HepG2 (cell line): ENCODE measurements around the gene CLDN15. TPM values are rescaled to one million over a fixed set of nuclear protein-coding genes. Genes with fewer than 3 reads are reported as not detected.
A peak's percentile ranks its signal among the peaks of the same experiment; 100 is the strongest.

Experiments used
- ASH2L ChIP-seq: fragments of 300-600, 200-600 bp; sonication (generic); IDR thresholded peaks from 2 replicates; pipeline ENCODE4 v1.7.0; 2017; ENCODE audit warnings: low read depth, mild to moderate bottlenecking, moderate library complexity, mixed read lengths, low read length; ENCODE audit not compliant: insufficient read length
- FOSL2 ChIP-seq: sonication (generic); formaldehyde crosslinking; IDR thresholded peaks from 2 replicates; pipeline ENCODE4 v1.4.0; 2020; ENCODE audit warnings: missing genetic modification reagents
- HOXA5 ChIP-seq: sonication (generic); formaldehyde crosslinking; IDR thresholded peaks from 2 replicates; pipeline ENCODE4 v1.4.0; 2020; ENCODE audit warnings: missing genetic modification reagents
- JUND ChIP-seq: sonication (generic); formaldehyde crosslinking; IDR thresholded peaks from 2 replicates; pipeline ENCODE4 v1.8.0; 2022; ENCODE audit warnings: mild to moderate bottlenecking, missing genetic modification reagents
- LCORL ChIP-seq, 2 experiments: fragments of 450-650 bp in 1 of 2; sonication (generic) in 1 of 2; formaldehyde crosslinking in 1 of 2; IDR thresholded peaks; 2 replicates each; pipeline versions ENCODE4 v1.5.0 to v1.6.1; 2017 to 2020; ENCODE audit warnings: antibody characterized with exemption in 1 of 2, missing genetic modification reagents in 1 of 2
- NFE2L1 ChIP-seq: sonication (generic); formaldehyde crosslinking; IDR thresholded peaks from 2 replicates; pipeline ENCODE4 v1.4.0; 2020; ENCODE audit warnings: missing genetic modification reagents, mild to moderate bottlenecking, borderline replicate concordance
- PHF5A ChIP-seq: IDR thresholded peaks from one replicate; pipeline ENCODE4 v1.6.1; 2018; ENCODE audit warnings: low read depth, missing genetic modification reagents; ENCODE audit not compliant: unreplicated experiment
- PRDM4 ChIP-seq: sonication (generic); formaldehyde crosslinking; IDR thresholded peaks from 2 replicates; pipeline ENCODE4 v1.9.0; 2021; ENCODE audit warnings: missing genetic modification reagents, borderline replicate concordance
- XRCC5 ChIP-seq: fragments of 200-400 bp; formaldehyde crosslinking; optimal IDR thresholded peaks from 2 replicates; pipeline ENCODE3; 2017; ENCODE audit warnings: mild to moderate bottlenecking, low read length
- YY1 ChIP-seq: IDR thresholded peaks from 2 replicates; pipeline ENCODE4 v1.6.1; 2011; ENCODE audit warnings: low read length, low read depth, moderate library complexity, mild to moderate bottlenecking; ENCODE audit not compliant: insufficient read depth, insufficient replicate concordance
- polyA plus RNA-seq, 8 experiments: library from polyadenylated mRNA; depleted of rRNA in 3 of 8; stranded (reverse) in 7 of 8; unstranded in 1 of 8; fragments of >200 nt; fragmentation: Illumina TruSeq in 4 of 8; extraction: Trizol in 4 of 8; gene quantifications; 2 replicates each; pipeline versions ENCODE4 v1.2.1 to v1.2.3, GENCODE V29; 2011 to 2016; ENCODE audit warnings: low read depth in 4 of 8, missing spikeins in 1 of 8, mixed read lengths in 1 of 8; ENCODE audit not compliant: insufficient read depth in 1 of 8
- total RNA-seq, 5 experiments: library from RNA; depleted of rRNA; stranded (reverse); fragments of >200 nt; fragmentation: Illumina TruSeq; extraction: Trizol; gene quantifications; 2 replicates each; pipeline ENCODE4 v1.2.3, GENCODE V29; 2016; ENCODE audit warnings: low read depth in 1 of 5
- TF ChIP-seq, protein P1 (sequence below): sonication (generic); formaldehyde crosslinking; IDR thresholded peaks from 2 replicates; pipeline ENCODE4 v1.5.1; 2020; ENCODE audit warnings: mild to moderate bottlenecking, missing genetic modification reagents, moderate library complexity
- TF ChIP-seq, protein P2 (sequence below): sonication (generic); formaldehyde crosslinking; IDR thresholded peaks from 2 replicates; pipeline ENCODE4 v1.5.0; 2020; ENCODE audit warnings: mild to moderate bottlenecking, missing genetic modification reagents, borderline replicate concordance

Gene CLDN15
- total and polyA plus RNA-seq, 2 of the 13 experiments (the other 11 are each of a cell fraction or from before 2014, with no cell fraction given) = 7.1 to 17.8 TPM

- TF ChIP-seq, protein P1, sequence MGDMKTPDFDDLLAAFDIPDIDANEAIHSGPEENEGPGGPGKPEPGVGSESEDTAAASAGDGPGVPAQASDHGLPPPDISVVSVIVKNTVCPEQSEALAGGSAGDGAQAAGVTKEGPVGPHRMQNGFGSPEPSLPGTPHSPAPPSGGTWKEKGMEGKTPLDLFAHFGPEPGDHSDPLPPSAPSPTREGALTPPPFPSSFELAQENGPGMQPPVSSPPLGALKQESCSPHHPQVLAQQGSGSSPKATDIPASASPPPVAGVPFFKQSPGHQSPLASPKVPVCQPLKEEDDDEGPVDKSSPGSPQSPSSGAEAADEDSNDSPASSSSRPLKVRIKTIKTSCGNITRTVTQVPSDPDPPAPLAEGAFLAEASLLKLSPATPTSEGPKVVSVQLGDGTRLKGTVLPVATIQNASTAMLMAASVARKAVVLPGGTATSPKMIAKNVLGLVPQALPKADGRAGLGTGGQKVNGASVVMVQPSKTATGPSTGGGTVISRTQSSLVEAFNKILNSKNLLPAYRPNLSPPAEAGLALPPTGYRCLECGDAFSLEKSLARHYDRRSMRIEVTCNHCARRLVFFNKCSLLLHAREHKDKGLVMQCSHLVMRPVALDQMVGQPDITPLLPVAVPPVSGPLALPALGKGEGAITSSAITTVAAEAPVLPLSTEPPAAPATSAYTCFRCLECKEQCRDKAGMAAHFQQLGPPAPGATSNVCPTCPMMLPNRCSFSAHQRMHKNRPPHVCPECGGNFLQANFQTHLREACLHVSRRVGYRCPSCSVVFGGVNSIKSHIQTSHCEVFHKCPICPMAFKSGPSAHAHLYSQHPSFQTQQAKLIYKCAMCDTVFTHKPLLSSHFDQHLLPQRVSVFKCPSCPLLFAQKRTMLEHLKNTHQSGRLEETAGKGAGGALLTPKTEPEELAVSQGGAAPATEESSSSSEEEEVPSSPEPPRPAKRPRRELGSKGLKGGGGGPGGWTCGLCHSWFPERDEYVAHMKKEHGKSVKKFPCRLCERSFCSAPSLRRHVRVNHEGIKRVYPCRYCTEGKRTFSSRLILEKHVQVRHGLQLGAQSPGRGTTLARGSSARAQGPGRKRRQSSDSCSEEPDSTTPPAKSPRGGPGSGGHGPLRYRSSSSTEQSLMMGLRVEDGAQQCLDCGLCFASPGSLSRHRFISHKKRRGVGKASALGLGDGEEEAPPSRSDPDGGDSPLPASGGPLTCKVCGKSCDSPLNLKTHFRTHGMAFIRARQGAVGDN = peak; percentile 77
- TF ChIP-seq XRCC5 (no peak), LCORL (IDR thresholded peaks at IDR 0.05) (no peak), LCORL (CRISPR knock-in tag; IDR thresholded peaks at IDR 0.05) (peak; percentile 84), YY1 (peak; percentile 28), NFE2L1 (CRISPR knock-in tag) (0 out of 2 replicates have a peak, but pooled peaks have one; percentile 22), ASH2L (peak; percentile 46), FOSL2 (CRISPR knock-in tag) (peak; percentile 12; the same call in 1 of the 2 replicates), PHF5A (CRISPR knock-in tag) (no peak), HOXA5 (0 out of 2 replicates have a peak, but pooled peaks have one; percentile 47), JUND (CRISPR knock-in tag) (0 out of 2 replicates have a peak, but pooled peaks have one; percentile 8), PRDM4 (CRISPR knock-in tag) (no peak)
- TF ChIP-seq, protein P2, sequence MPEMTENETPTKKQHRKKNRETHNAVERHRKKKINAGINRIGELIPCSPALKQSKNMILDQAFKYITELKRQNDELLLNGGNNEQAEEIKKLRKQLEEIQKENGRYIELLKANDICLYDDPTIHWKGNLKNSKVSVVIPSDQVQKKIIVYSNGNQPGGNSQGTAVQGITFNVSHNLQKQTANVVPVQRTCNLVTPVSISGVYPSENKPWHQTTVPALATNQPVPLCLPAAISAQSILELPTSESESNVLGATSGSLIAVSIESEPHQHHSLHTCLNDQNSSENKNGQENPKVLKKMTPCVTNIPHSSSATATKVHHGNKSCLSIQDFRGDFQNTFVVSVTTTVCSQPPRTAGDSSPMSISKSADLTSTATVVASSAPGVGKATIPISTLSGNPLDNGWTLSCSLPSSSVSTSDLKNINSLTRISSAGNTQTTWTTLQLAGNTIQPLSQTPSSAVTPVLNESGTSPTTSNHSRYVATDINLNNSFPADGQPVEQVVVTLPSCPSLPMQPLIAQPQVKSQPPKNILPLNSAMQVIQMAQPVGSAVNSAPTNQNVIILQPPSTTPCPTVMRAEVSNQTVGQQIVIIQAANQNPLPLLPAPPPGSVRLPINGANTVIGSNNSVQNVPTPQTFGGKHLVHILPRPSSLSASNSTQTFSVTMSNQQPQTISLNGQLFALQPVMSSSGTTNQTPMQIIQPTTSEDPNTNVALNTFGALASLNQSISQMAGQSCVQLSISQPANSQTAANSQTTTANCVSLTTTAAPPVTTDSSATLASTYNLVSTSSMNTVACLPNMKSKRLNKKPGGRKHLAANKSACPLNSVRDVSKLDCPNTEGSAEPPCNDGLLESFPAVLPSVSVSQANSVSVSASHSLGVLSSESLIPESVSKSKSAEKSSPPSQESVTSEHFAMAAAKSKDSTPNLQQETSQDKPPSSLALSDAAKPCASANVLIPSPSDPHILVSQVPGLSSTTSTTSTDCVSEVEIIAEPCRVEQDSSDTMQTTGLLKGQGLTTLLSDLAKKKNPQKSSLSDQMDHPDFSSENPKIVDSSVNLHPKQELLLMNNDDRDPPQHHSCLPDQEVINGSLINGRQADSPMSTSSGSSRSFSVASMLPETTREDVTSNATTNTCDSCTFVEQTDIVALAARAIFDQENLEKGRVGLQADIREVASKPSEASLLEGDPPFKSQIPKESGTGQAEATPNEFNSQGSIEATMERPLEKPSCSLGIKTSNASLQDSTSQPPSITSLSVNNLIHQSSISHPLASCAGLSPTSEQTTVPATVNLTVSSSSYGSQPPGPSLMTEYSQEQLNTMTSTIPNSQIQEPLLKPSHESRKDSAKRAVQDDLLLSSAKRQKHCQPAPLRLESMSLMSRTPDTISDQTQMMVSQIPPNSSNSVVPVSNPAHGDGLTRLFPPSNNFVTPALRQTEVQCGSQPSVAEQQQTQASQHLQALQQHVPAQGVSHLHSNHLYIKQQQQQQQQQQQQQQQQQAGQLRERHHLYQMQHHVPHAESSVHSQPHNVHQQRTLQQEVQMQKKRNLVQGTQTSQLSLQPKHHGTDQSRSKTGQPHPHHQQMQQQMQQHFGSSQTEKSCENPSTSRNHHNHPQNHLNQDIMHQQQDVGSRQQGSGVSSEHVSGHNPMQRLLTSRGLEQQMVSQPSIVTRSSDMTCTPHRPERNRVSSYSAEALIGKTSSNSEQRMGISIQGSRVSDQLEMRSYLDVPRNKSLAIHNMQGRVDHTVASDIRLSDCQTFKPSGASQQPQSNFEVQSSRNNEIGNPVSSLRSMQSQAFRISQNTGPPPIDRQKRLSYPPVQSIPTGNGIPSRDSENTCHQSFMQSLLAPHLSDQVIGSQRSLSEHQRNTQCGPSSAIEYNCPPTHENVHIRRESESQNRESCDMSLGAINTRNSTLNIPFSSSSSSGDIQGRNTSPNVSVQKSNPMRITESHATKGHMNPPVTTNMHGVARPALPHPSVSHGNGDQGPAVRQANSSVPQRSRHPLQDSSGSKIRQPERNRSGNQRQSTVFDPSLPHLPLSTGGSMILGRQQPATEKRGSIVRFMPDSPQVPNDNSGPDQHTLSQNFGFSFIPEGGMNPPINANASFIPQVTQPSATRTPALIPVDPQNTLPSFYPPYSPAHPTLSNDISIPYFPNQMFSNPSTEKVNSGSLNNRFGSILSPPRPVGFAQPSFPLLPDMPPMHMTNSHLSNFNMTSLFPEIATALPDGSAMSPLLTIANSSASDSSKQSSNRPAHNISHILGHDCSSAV (CRISPR knock-in tag) = no peak
Observed at GRCh38 chr7:101237206-101238067, at the start of gene CLDN15 (continued).
